HG03457 (cell line): ENCODE measurements around the gene TRIM66.

Source experiments
- ATAC-seq: cut with Tn5 transposase; IDR thresholded peaks from one replicate; pipeline ENCODE4 v1.9.1; 2021; ENCODE audit warnings: moderate number of reproducible peaks; ENCODE audit not compliant: unreplicated experiment

The TRIM66 gene, protein sequence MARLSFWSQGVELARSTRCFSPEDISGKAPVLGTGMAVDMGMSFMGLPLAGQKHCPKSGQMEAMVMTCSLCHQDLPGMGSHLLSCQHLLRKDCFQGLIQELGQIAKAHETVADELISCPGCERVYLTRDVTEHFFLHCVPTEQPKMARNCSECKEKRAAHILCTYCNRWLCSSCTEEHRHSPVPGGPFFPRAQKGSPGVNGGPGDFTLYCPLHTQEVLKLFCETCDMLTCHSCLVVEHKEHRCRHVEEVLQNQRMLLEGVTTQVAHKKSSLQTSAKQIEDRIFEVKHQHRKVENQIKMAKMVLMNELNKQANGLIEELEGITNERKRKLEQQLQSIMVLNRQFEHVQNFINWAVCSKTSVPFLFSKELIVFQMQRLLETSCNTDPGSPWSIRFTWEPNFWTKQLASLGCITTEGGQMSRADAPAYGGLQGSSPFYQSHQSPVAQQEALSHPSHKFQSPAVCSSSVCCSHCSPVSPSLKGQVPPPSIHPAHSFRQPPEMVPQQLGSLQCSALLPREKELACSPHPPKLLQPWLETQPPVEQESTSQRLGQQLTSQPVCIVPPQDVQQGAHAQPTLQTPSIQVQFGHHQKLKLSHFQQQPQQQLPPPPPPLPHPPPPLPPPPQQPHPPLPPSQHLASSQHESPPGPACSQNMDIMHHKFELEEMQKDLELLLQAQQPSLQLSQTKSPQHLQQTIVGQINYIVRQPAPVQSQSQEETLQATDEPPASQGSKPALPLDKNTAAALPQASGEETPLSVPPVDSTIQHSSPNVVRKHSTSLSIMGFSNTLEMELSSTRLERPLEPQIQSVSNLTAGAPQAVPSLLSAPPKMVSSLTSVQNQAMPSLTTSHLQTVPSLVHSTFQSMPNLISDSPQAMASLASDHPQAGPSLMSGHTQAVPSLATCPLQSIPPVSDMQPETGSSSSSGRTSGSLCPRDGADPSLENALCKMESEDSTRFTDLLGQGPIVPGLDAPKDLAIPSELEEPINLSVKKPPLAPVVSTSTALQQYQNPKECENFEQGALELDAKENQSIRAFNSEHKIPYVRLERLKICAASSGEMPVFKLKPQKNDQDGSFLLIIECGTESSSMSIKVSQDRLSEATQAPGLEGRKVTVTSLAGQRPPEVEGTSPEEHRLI (N-terminal part only)

GRCh38 chr11:8682303-8683114 is at the start of gene TRIM66, which contains the start of gene RPL27A:
Gene TRIM66 (minus strand): TSS chr11:8682665. CDS start chr11:8672274, 10,391 bp downstream.
Gene RPL27A (plus strand): TSS chr11:8682792. CDS start chr11:8682814, 22 bp downstream.
- peak; percentile 91 for ATAC-seq

DNA sequence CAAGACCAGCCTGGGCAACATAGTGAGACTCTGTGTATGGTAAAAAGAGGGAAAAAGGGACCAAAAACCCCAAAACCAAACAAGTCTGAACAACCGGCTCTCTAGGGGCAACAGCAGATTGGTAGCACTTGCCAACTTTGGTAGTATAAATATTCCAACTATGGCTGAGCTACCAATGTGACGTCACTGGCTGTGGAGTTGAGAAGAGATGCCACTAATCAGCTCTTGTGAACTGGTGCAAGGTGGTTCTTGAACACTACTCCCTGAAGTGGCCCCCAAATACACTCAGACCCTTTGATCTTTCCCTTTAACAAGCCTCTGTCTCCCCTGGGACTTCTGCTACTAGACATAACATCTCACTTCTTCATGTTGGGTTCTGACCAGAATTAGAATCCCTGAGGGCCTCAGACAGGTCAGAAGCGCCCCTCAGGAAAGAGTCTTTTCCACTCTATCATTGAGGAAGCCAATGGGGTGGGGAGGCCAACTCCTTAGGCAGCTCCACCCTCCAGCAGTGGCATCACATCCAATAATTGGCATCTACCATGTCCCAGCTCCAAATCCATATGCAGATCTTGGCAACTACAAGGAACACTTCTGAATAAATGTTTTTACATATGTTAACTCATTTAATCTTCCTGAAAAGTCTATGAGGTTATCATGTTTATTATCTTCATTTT is 49.3 kb upstream of the TRIM66 start:
- ATAC-seq = no peak

- ATAC-seq = no peak
Measured at GRCh38 chr11:8730697-8731020, 48.2 kb upstream of the TRIM66 start.

- no peak for ATAC-seq
Measured at GRCh38 chr11:8729837-8730696, 47.6 kb upstream of the TRIM66 start.

DNA sequence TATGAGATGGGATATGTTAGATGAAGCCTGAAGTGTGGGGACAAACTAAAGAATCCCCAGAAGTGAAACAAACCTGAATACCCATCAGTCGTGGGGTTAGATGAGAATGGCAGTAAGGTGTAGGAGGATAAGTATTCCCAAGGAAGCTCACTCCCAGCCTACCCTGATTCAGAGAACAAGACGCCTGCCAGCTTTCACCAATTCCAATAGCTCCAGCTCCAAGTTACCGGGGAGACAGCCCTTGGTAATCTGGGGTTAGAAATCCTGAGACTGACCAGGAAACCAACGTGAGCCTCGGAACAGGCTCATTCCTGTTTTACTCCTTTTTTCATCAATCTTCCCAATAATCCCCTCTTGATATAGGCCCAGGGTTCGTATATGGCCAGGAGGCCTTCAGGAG is 46.6 kb upstream of the TRIM66 start:
- no peak for ATAC-seq

- ATAC-seq = no peak
Measured at GRCh38 chr11:8728563-8728962, 46.1 kb upstream of the TRIM66 start.

DNA sequence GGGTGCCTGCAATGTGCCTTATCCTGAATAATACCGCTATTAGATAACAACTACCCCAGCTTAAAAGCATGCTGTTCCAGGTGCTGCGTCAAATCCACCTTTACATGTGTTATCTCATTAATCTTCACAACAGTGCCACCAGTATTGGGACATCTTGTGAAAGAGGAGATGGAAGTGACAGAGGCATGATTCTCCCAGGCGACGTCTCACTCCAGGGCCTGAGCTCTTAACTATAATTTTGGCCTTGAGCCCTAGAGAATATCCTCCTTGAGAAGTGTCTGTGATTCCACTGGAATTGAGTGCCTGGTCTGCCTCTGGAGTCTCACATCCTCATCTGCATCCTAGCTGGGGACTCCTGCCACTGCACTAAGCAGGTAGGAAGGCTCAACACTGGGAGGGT is 43.9 kb upstream of the TRIM66 start:
- no peak for ATAC-seq

DNA sequence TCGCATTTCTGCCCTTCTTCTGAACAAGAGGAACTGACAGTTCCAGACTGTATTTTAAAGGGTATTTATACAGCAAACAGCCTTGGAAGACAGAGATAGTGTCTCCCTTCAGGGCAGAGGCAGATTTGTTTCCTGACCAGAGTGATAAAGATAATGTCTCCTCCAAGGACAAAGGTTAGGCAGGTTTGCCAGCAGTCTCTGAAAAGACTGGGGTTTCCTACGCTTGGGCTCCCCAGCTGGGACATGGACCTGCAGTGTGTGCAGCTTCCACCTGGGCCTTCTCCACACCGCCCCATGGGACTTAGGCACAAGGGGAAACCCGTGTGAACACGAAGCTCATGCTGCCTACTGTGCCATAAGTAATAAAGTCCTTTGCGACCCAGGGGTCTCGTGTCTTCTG is 42.2 kb upstream of the TRIM66 start:
- ATAC-seq = no peak

GRCh38 chr11:8723711-8724110 is 41.2 kb upstream of the TRIM66 start:
- no peak for ATAC-seq

DNA sequence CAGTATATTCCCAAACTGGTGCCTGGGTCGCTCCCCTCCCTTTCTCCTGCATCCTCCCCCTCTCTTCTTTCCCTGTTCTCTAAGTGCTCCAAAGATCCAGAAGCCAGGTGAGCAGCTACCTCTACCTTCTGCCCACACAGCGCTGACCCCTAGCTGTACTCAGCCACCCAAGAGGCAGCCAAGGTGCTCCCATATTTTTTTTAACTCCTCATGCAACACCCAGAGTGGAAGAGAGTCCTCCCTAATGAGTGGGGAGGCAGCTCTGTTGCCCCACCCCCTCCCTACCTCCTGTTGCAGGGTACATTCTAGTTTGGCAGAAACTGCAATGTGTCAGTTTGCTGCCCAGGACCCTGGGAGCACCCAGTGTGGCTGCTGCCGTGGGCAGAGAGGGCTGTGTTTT is 40.3 kb upstream of the TRIM66 start:
- ATAC-seq = no peak

- no peak for ATAC-seq
Measured at GRCh38 chr11:8721609-8722500, 39.4 kb upstream of the TRIM66 start.

- no peak for ATAC-seq
Measured at GRCh38 chr11:8720868-8721608, 38.6 kb upstream of the TRIM66 start.

GRCh38 chr11:8720352-8720751 is 37.9 kb upstream of the TRIM66 start:
- ATAC-seq = no peak

DNA sequence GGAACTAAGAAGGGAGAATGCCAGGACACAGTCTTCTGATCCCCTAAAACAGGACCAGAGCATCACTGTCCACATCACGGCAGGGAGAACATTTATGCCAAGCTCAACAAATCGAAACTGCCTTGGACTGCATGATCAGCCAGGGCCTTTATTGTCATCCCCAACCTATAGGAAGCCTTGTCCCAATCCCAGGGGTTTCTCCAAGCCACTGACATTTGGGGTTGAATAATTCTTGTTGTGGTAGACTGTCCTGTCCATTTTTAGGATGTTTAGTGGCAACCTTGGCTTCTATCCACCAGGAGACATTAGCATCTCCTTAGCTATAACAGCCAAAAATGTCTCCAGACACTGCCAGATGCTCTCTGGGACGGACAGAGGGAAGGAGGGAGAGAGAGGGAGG is 37.3 kb upstream of the TRIM66 start:
- no peak for ATAC-seq

GRCh38 chr11:8719211-8719649 is 36.8 kb upstream of the TRIM66 start:
- no peak for ATAC-seq

GRCh38 chr11:8717876-8718753 is 35.6 kb upstream of the TRIM66 start:
- no peak for ATAC-seq

- ATAC-seq = no peak
Measured at GRCh38 chr11:8717544-8717875, 35.0 kb upstream of the TRIM66 start.
